Thoracic aorta (tissue), 2 donors: ENCODE data around the gene GALM. TPM values are rescaled to one million over a fixed set of nuclear protein-coding genes. Genes with fewer than 3 reads are reported as not detected.

Source experiments
- ATAC-seq: fragments of 150-250 bp; one replicate; pipeline ENCODE4 v1.8.0; 2017; ENCODE audit warnings: low read depth; ENCODE audit not compliant: insufficient number of reproducible peaks, low FRiP score
- DNase-seq: peaks from one replicate; pipeline ENCODE4 v3.0.0-alpha.2; 2020; ENCODE audit warnings: low spot score
- H3K27ac ChIP-seq, 2 donors: fragments of 200-600 bp; sonication (generic); 1 replicate in 1 of 2; 2 replicates in 1 of 2; pipeline ENCODE4 v1.5.1; 2016; ENCODE audit warnings: mild to moderate bottlenecking in 2 of 2, moderate library complexity in 2 of 2
- H3K27me3 ChIP-seq: fragments of 200-600 bp; sonication (generic); replicated peaks from 2 replicates; pipeline ENCODE4 v1.6.0; 2016; ENCODE audit warnings: mild to moderate bottlenecking; ENCODE audit not compliant: insufficient read depth
- H3K36me3 ChIP-seq: fragments of 200-600 bp; sonication (generic); one replicate; pipeline ENCODE4 v1.5.1; 2016
- H3K4me1 ChIP-seq, 2 donors: fragments of 200-600 bp; sonication (generic); 1 replicate in 1 of 2; 2 replicates in 1 of 2; pipeline versions ENCODE4 v1.5.1 to v1.6.0; 2016; ENCODE audit warnings: low read depth in 2 of 2, mild to moderate bottlenecking in 1 of 2; ENCODE audit not compliant: control insufficient read depth in 1 of 2
- H3K4me3 ChIP-seq: fragments of 200-600 bp; sonication (generic); 2 replicates; pipeline ENCODE4 v1.5.1; 2016; ENCODE audit warnings: mild to moderate bottlenecking
- H3K9me3 ChIP-seq: fragments of 200-600 bp; sonication (generic); 2 replicates; pipeline ENCODE4 v1.5.1; 2016
- total RNA-seq, 2 donors: library from RNA; depleted of rRNA; stranded (reverse); fragments of >200 nt; gene quantifications; one replicate each; pipeline versions ENCODE4 v1.1.0 to v1.2.3, GENCODE V29; 2016
- TF ChIP-seq, protein P1 (sequence below): fragments of 200-600 bp; sonication (generic); IDR thresholded peaks from one replicate; pipeline ENCODE4 v1.5.1; 2019; ENCODE audit warnings: antibody characterized with exemption

GALM gene
- total RNA-seq, 2 donors from 2014 or later = 19.5 to 25.1 TPM

DNA sequence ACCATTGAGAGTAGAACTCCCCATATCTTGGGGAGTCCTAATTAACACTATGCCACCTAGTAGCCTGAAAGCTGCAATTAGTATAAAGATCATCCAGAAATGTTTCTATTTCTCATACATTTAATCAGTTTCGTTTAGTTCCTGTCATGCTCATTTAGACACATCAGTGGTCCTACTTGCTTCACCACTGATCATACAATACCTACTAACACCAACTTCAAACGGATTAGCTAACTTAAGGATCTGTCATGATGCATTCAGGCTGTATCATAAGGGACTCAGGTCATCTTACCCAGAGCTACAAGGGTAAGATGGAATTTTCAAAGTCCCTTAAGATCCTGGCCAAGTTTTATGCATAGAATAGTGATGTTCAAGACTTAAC is 78.5 kb downstream of the GALM start:
- DNase-seq = no peak
- no peak overlapping the region for H3K4me3 ChIP-seq
- peaks cover 52% of the 10 kb centered on the region for H3K36me3 ChIP-seq
- TF ChIP-seq, protein P1, sequence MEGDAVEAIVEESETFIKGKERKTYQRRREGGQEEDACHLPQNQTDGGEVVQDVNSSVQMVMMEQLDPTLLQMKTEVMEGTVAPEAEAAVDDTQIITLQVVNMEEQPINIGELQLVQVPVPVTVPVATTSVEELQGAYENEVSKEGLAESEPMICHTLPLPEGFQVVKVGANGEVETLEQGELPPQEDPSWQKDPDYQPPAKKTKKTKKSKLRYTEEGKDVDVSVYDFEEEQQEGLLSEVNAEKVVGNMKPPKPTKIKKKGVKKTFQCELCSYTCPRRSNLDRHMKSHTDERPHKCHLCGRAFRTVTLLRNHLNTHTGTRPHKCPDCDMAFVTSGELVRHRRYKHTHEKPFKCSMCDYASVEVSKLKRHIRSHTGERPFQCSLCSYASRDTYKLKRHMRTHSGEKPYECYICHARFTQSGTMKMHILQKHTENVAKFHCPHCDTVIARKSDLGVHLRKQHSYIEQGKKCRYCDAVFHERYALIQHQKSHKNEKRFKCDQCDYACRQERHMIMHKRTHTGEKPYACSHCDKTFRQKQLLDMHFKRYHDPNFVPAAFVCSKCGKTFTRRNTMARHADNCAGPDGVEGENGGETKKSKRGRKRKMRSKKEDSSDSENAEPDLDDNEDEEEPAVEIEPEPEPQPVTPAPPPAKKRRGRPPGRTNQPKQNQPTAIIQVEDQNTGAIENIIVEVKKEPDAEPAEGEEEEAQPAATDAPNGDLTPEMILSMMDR = no peak
- no peak for ATAC-seq
- peaks cover 33 to 44% of the 10 kb centered on the region in 2 donors for H3K4me1 ChIP-seq
- no peak overlapping the region for H3K27ac ChIP-seq
- no peaks in the 10 kb centered on the region for H3K27me3 ChIP-seq
- H3K9me3 ChIP-seq = no peaks in the 10 kb centered on the region

DNA sequence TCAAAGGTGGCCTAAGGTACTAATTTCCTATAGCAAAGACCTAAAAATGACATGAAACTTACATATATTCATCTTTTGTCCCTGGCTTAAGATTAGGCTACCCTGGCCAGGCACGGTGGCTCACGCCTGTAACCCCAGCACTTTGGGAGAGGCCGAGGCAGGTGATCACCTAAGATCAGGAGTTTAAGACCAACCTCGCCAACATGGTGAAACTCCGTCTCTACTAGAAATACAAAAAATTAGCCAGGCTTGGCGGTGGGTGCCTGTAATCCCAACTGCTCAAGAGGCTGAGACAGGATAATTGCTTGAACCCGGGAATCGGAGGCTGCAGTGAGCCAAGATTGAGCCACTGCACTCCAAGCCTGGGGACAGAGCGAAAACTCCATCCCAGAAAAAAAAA is 79.4 kb downstream of the GALM start:
- Histone ChIP-seq H3K27ac (no peak overlapping the region), H3K27me3 (no peaks in the 10 kb centered on the region), H3K4me1 (peaks cover 36 to 50% of the 10 kb centered on the region in 2 donors), H3K4me3 (no peak overlapping the region), H3K9me3 (no peaks in the 10 kb centered on the region), H3K36me3 (peaks cover 52% of the 10 kb centered on the region)
- no peak for ATAC-seq
- TF ChIP-seq, protein P1 = no peak
- no peak for DNase-seq

DNA sequence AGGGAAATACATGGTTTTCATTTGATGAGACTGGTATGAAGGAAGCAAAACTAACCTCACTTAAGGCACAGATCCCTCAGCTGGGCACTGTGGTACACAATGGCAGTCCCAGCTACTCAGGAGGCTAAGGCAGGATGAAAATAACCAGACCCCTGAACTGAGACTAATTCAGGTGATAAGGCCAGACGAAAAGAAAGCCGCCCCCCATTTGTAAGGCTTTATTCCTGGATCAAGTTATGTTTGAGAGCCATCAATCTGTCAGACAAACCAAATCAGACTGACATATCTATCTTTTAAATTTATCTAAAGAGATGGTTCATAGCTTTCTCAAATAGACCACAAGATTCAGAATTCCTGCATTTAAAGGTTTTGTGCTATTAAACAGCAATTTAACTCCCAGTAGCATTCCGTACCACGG is 81.1 kb downstream of the GALM start:
- Histone ChIP-seq H3K4me1 (peaks cover 32 to 56% of the 10 kb centered on the region in 2 donors), H3K27ac (no peak overlapping the region), H3K4me3 (no peak overlapping the region), H3K9me3 (no peaks in the 10 kb centered on the region), H3K36me3 (peaks cover 48% of the 10 kb centered on the region), H3K27me3 (no peaks in the 10 kb centered on the region)
- TF ChIP-seq, protein P1 = no peak
- ATAC-seq (no peak), DNase-seq (no peak)

DNA sequence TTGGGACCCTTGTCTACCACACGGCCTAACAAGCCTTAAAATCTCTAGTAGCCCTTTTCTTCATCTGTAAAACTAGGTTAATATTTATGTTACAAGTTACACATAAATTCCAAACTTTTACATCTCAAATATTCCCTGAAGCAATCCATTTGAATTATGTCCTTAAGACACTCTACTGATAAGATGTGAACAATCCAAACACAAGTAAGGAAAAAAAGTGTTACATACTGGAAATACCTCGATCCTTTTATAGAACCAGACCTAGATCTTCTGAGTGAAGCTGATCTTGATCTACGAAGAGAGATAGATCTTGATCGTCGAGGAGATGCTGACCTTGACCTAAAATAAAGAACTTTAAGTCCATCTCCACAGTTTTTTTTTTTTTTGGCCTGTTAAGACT is 81.9 kb downstream of the GALM start:
- DNase-seq (no peak), ATAC-seq (no peak)
- no peaks in the 10 kb centered on the region for H3K9me3 ChIP-seq
- H3K27me3 ChIP-seq = no peaks in the 10 kb centered on the region
- TF ChIP-seq, protein P1 = no peak
- H3K36me3 ChIP-seq = peaks cover 48% of the 10 kb centered on the region
- H3K4me1 ChIP-seq = peaks cover 32 to 57% of the 10 kb centered on the region in 2 donors
- no peak overlapping the region for H3K4me3 ChIP-seq
- H3K27ac ChIP-seq = peak overlapping the region in 1 of 2 donors; percentile 3

DNA sequence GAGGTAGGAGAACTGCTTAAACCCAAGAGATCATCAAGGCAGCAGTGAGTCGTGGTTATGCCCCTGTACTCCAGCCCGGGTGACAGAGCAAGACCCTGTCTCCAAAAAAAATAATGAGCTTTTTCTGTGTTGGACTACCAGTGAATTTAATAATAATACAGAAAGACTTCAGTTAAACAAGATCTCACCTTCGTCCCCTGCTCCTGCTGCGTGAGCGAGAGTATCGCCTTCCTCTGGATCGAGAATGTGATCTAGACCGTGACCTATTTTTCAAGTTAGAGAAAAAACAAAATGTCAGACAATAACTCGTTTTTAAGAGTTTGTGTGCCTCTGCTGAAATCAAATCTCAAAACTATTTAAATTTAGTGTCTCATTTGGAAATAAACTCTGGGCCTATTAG is 82.5 kb downstream of the GALM start:
- H3K27ac ChIP-seq = peak overlapping the region in 1 of 2 donors; percentile 3

More for the DNA sequence above, 82.5 kb downstream of the GALM start:
- peaks cover 32 to 57% of the 10 kb centered on the region in 2 donors for H3K4me1 ChIP-seq
- no peaks in the 10 kb centered on the region for H3K9me3 ChIP-seq
- H3K36me3 ChIP-seq = peaks cover 48% of the 10 kb centered on the region
- H3K4me3 ChIP-seq = no peak overlapping the region
- DNase-seq (no peak), ATAC-seq (no peak)
- TF ChIP-seq, protein P1 = no peak
- H3K27me3 ChIP-seq = no peaks in the 10 kb centered on the region
